Hepatocyte (in vitro differentiated cells): ENCODE measurements around the gene TCOF1. TPM values are rescaled to one million over a fixed set of nuclear protein-coding genes. Genes with fewer than 3 reads are reported as not detected.

Experiments used
- DNase-seq: peaks from one replicate; pipeline ENCODE4 v3.0.0-alpha.2; 2016; ENCODE audit warnings: low spot score
- H2AFZ ChIP-seq: fragments of 200-600 bp; sonication (generic); 2 replicates; pipeline ENCODE4 v1.6.0; 2016; ENCODE audit warnings: antibody characterized with exemption, mild to moderate bottlenecking
- H3K27ac ChIP-seq: fragments of 200-600 bp; sonication (generic); 2 replicates; pipeline ENCODE4 v1.5.1; 2016; ENCODE audit warnings: mild to moderate bottlenecking
- H3K27me3 ChIP-seq: fragments of 200-600 bp; sonication (generic); 2 replicates; pipeline ENCODE4 v1.6.1; 2016
- H3K36me3 ChIP-seq: fragments of 200-600 bp; sonication (generic); replicated peaks from 2 replicates; pipeline ENCODE4 v1.5.1; 2016; ENCODE audit warnings: low read depth; ENCODE audit not compliant: insufficient read depth
- H3K4me1 ChIP-seq: fragments of 200-600 bp; sonication (generic); 2 replicates; pipeline ENCODE4 v1.5.1; 2016; ENCODE audit warnings: mild to moderate bottlenecking, moderate library complexity; ENCODE audit not compliant: insufficient read depth
- H3K4me2 ChIP-seq: fragments of 200-600 bp; sonication (generic); 2 replicates; pipeline ENCODE4 v1.6.0; 2016
- H3K4me3 ChIP-seq: fragments of 200-600 bp; sonication (generic); 2 replicates; pipeline ENCODE4 v1.5.1; 2016; ENCODE audit warnings: mild to moderate bottlenecking
- H3K79me2 ChIP-seq: fragments of 200-600 bp; sonication (generic); 2 replicates; pipeline ENCODE4 v1.6.0; 2017; ENCODE audit warnings: mild to moderate bottlenecking
- H3K9me2 ChIP-seq: fragments of 200-600 bp; sonication (generic); replicated peaks from 2 replicates; pipeline ENCODE4 v1.6.0; 2017; ENCODE audit warnings: mild to moderate bottlenecking; ENCODE audit not compliant: insufficient read depth
- H3K9me3 ChIP-seq: fragments of 200-600 bp; sonication (generic); 2 replicates; pipeline ENCODE4 v1.5.1; 2016; ENCODE audit warnings: low read depth, mild to moderate bottlenecking
- H4K20me1 ChIP-seq: fragments of 200-600 bp; sonication (generic); 2 replicates; pipeline ENCODE4 v1.6.0; 2016; ENCODE audit warnings: mild to moderate bottlenecking; ENCODE audit not compliant: insufficient read depth, poor library complexity, severe bottlenecking
- CTCF ChIP-seq: fragments of 200-600 bp; sonication (generic); IDR thresholded peaks from 2 replicates; pipeline ENCODE4 v1.5.1; 2016; ENCODE audit warnings: antibody characterized with exemption, mild to moderate bottlenecking; ENCODE audit not compliant: poor library complexity
- EZH2 ChIP-seq: fragments of 200-600 bp; sonication (generic); IDR thresholded peaks from 2 replicates; pipeline ENCODE4 v1.6.1; 2016; ENCODE audit warnings: antibody characterized with exemption, mild to moderate bottlenecking, borderline replicate concordance
- EZH2phosphoT487 ChIP-seq: fragments of 200-600 bp; sonication (generic); IDR thresholded peaks from one replicate; pipeline ENCODE4 v1.6.1; 2018; ENCODE audit warnings: antibody characterized with exemption, mild to moderate bottlenecking, low read depth, moderate library complexity; ENCODE audit not compliant: unreplicated experiment, severe bottlenecking
- WGBS: methylation state at CpG from one replicate; pipeline ENCODE4 v1.1.6; 2016; ENCODE audit warnings: low lambda C conversion rate; ENCODE audit errors: missing lambda C conversion rate; 5-methylcytosine and 5-hydroxymethylcytosine counted together
- polyA plus RNA-seq: library from polyadenylated mRNA; unstranded; fragments of >200 nt; fragmentation: Nextera tagmentation; extraction: Ambion mirVana; gene quantifications from 2 replicates; pipeline ENCODE4 v1.2.1, GENCODE V29; 2016
- total RNA-seq: library from RNA; depleted of rRNA; stranded (reverse); fragments of >200 nt; gene quantifications from 2 replicates; pipeline ENCODE4 v1.2.3, GENCODE V29; 2014

Gene TCOF1
- total and polyA plus RNA-seq, 2 experiments from 2014 or later, result 19.9 to 24.0 TPM

GRCh38 chr5:150404941-150405816, 47.7 kb downstream of the TCOF1 start:
- no peaks in the 10 kb centered on the region for H3K79me2 ChIP-seq
- H3K36me3 ChIP-seq, result no peaks in the 10 kb centered on the region
- DNase-seq, result no peak
- TF ChIP-seq CTCF (no peak), EZH2phosphoT487 (no peak), EZH2 (no peak)
- no peaks in the 10 kb centered on the region for H3K27me3 ChIP-seq
- no peaks in the 10 kb centered on the region for H3K9me3 ChIP-seq
- H3K4me3 ChIP-seq, result no peak overlapping the region
- H3K4me1 ChIP-seq, result no peaks in the 10 kb centered on the region
- H3K9me2 ChIP-seq, result no peaks in the 10 kb centered on the region
- H3K27ac ChIP-seq, result no peak overlapping the region
- no peak overlapping the region for H2AFZ ChIP-seq
- H4K20me1 ChIP-seq, result no peaks in the 10 kb centered on the region
- no peak overlapping the region for H3K4me2 ChIP-seq
- WGBS, result 93% methylated on average over 7 of the region's 9 CpGs

- TF ChIP-seq EZH2phosphoT487 (no peak), CTCF (no peak), EZH2 (no peak)
- H3K27me3 ChIP-seq, result no peaks in the 10 kb centered on the region
- H3K4me2 ChIP-seq, result no peak overlapping the region
- no peaks in the 10 kb centered on the region for H3K4me1 ChIP-seq
- no peaks in the 10 kb centered on the region for H3K79me2 ChIP-seq
- H3K9me2 ChIP-seq, result no peaks in the 10 kb centered on the region
- H3K4me3 ChIP-seq, result no peak overlapping the region
- no peak overlapping the region for H2AFZ ChIP-seq
- DNase-seq, result no peak
- no peak overlapping the region for H3K27ac ChIP-seq
- WGBS, result 89% methylated on average over 4 of the region's 4 CpGs
- H3K36me3 ChIP-seq, result no peaks in the 10 kb centered on the region
- no peaks in the 10 kb centered on the region for H4K20me1 ChIP-seq
- H3K9me3 ChIP-seq, result no peaks in the 10 kb centered on the region
Observed at GRCh38 chr5:150406103-150406722, 48.7 kb downstream of the TCOF1 start.

GRCh38 chr5:150406723-150407095, 49.2 kb downstream of the TCOF1 start:
- no peak overlapping the region for H3K27ac ChIP-seq
- H3K4me1 ChIP-seq, result no peaks in the 10 kb centered on the region
- H4K20me1 ChIP-seq, result no peaks in the 10 kb centered on the region
- TF ChIP-seq EZH2phosphoT487 (no peak), CTCF (no peak), EZH2 (no peak)
- H3K27me3 ChIP-seq, result no peaks in the 10 kb centered on the region
- no peaks in the 10 kb centered on the region for H3K79me2 ChIP-seq
- no peak for DNase-seq
- no peaks in the 10 kb centered on the region for H3K9me3 ChIP-seq
- H3K4me2 ChIP-seq, result no peak overlapping the region
- no peaks in the 10 kb centered on the region for H3K36me3 ChIP-seq
- WGBS, result 85% methylated on average over 10 of the region's 10 CpGs
- no peak overlapping the region for H2AFZ ChIP-seq
- H3K9me2 ChIP-seq, result no peaks in the 10 kb centered on the region
- H3K4me3 ChIP-seq, result no peak overlapping the region
